ENCODE results near the gene RHBDF2. TPM values are rescaled to one million over a fixed set of nuclear protein-coding genes. Genes with fewer than 3 reads are reported as not detected.
A peak's percentile ranks its signal among the peaks of the same experiment; 100 is the strongest.

Gene RHBDF2
- total and polyA plus RNA-seq, 2 donors = 5.9 to 20.6 TPM

GRCh38 chr17:76544546-76545365 lies 43.5 kb upstream of the RHBDF2 start:
- Histone ChIP-seq H3K27ac (ENCODE audit: low read depth in 1 of 2, low read length in 1 of 2) (no peak overlapping the region), H3K36me3 (ENCODE audit: control insufficient read depth in 2 of 2, insufficient read depth in 2 of 2, low read length in 1 of 2) (no peaks in the 10 kb centered on the region), H3K27me3 (ENCODE audit: control insufficient read depth in 2 of 2, insufficient read depth in 1 of 2, low read length in 1 of 2) (peaks cover 14 to 57% of the 10 kb centered on the region in 2 donors), H3K9me3 (ENCODE audit: control insufficient read depth in 2 of 2, insufficient read depth in 1 of 2, low read length in 1 of 2) (no peaks in the 10 kb centered on the region), H3K4me3 (ENCODE audit: low read length in 2 of 2) (no peak overlapping the region), H3K4me1 (ENCODE audit: control insufficient read depth in 2 of 2, insufficient read depth in 2 of 2, low read length in 2 of 2) (peaks cover 11 to 34% of the 10 kb centered on the region in 2 donors)
- DNase-seq (ENCODE audit: low read depth in 6 of 9, low spot score in 9 of 9) = no peak
- 86% methylated on average over 24 of the region's 24 CpGs for WGBS

GRCh38 chr17:76543826-76544545 lies 42.8 kb upstream of the RHBDF2 start:
- no peak overlapping the region for H3K4me3 ChIP-seq (ENCODE audit: low read length in 2 of 2)
- DNase-seq (ENCODE audit: low read depth in 6 of 9, low spot score in 9 of 9) = no peak
- 48% methylated on average over 22 of the region's 22 CpGs for WGBS

GRCh38 chr17:76543482-76543825 lies 42.2 kb upstream of the RHBDF2 start:
- WGBS = 79% methylated on average over 6 of the region's 6 CpGs
- H3K27me3 ChIP-seq (ENCODE audit: control insufficient read depth in 2 of 2, insufficient read depth in 1 of 2, low read length in 1 of 2) = peaks cover 27 to 70% of the 10 kb centered on the region in 2 donors
- peaks cover 11 to 35% of the 10 kb centered on the region in 2 donors for H3K4me1 ChIP-seq (ENCODE audit: control insufficient read depth in 2 of 2, insufficient read depth in 2 of 2, low read length in 2 of 2)
- DNase-seq (ENCODE audit: low read depth in 6 of 9, low spot score in 9 of 9) = no peak
- peaks cover 0 to 2% of the 10 kb centered on the region in 2 donors for H3K9me3 ChIP-seq (ENCODE audit: control insufficient read depth in 2 of 2, insufficient read depth in 1 of 2, low read length in 1 of 2)
- H3K36me3 ChIP-seq (ENCODE audit: control insufficient read depth in 2 of 2, insufficient read depth in 2 of 2, low read length in 1 of 2) = no peaks in the 10 kb centered on the region
- H3K27ac ChIP-seq (ENCODE audit: low read depth in 1 of 2, low read length in 1 of 2) = no peak overlapping the region
- no peak overlapping the region for H3K4me3 ChIP-seq (ENCODE audit: low read length in 2 of 2)

More at GRCh38 chr17:76543826-76544545, 42.8 kb upstream of the RHBDF2 start:
- Histone ChIP-seq H3K9me3 (ENCODE audit: control insufficient read depth in 2 of 2, insufficient read depth in 1 of 2, low read length in 1 of 2) (no peaks in the 10 kb centered on the region), H3K4me1 (ENCODE audit: control insufficient read depth in 2 of 2, insufficient read depth in 2 of 2, low read length in 2 of 2) (peaks cover 11 to 34% of the 10 kb centered on the region in 2 donors), H3K27ac (ENCODE audit: low read depth in 1 of 2, low read length in 1 of 2) (no peak overlapping the region), H3K27me3 (ENCODE audit: control insufficient read depth in 2 of 2, insufficient read depth in 1 of 2, low read length in 1 of 2) (peaks cover 22 to 65% of the 10 kb centered on the region in 2 donors), H3K36me3 (ENCODE audit: control insufficient read depth in 2 of 2, insufficient read depth in 2 of 2, low read length in 1 of 2) (no peaks in the 10 kb centered on the region)

- Histone ChIP-seq H3K27ac (ENCODE audit: low read depth in 1 of 2, low read length in 1 of 2) (no peak overlapping the region), H3K36me3 (ENCODE audit: control insufficient read depth in 2 of 2, insufficient read depth in 2 of 2, low read length in 1 of 2) (no peaks in the 10 kb centered on the region), H3K4me3 (ENCODE audit: low read length in 2 of 2) (no peak overlapping the region), H3K4me1 (ENCODE audit: control insufficient read depth in 2 of 2, insufficient read depth in 2 of 2, low read length in 2 of 2) (peaks cover 11 to 38% of the 10 kb centered on the region in 2 donors), H3K9me3 (ENCODE audit: control insufficient read depth in 2 of 2, insufficient read depth in 1 of 2, low read length in 1 of 2) (peaks cover 0 to 5% of the 10 kb centered on the region in 2 donors), H3K27me3 (ENCODE audit: control insufficient read depth in 2 of 2, insufficient read depth in 1 of 2, low read length in 1 of 2) (peaks cover 32 to 75% of the 10 kb centered on the region in 2 donors)
- WGBS = 95% methylated on average over 8 of the region's 8 CpGs
- no peak for DNase-seq (ENCODE audit: low read depth in 6 of 9, low spot score in 9 of 9)
Measured at GRCh38 chr17:76542984-76543383, 41.8 kb upstream of the RHBDF2 start.

- peaks cover 0 to 5% of the 10 kb centered on the region in 2 donors for H3K9me3 ChIP-seq (ENCODE audit: control insufficient read depth in 2 of 2, insufficient read depth in 1 of 2, low read length in 1 of 2)
- no peaks in the 10 kb centered on the region for H3K36me3 ChIP-seq (ENCODE audit: control insufficient read depth in 2 of 2, insufficient read depth in 2 of 2, low read length in 1 of 2)
- peaks cover 36 to 79% of the 10 kb centered on the region in 2 donors for H3K27me3 ChIP-seq (ENCODE audit: control insufficient read depth in 2 of 2, insufficient read depth in 1 of 2, low read length in 1 of 2)
- 91% methylated on average over 10 of the region's 10 CpGs for WGBS
- no peak overlapping the region for H3K4me3 ChIP-seq (ENCODE audit: low read length in 2 of 2)
- peaks cover 11 to 38% of the 10 kb centered on the region in 2 donors for H3K4me1 ChIP-seq (ENCODE audit: control insufficient read depth in 2 of 2, insufficient read depth in 2 of 2, low read length in 2 of 2)
- no peak for DNase-seq (ENCODE audit: low read depth in 6 of 9, low spot score in 9 of 9)
- H3K27ac ChIP-seq (ENCODE audit: low read depth in 1 of 2, low read length in 1 of 2) = no peak overlapping the region
Measured at GRCh38 chr17:76542566-76542971, 41.3 kb upstream of the RHBDF2 start.

DNA sequence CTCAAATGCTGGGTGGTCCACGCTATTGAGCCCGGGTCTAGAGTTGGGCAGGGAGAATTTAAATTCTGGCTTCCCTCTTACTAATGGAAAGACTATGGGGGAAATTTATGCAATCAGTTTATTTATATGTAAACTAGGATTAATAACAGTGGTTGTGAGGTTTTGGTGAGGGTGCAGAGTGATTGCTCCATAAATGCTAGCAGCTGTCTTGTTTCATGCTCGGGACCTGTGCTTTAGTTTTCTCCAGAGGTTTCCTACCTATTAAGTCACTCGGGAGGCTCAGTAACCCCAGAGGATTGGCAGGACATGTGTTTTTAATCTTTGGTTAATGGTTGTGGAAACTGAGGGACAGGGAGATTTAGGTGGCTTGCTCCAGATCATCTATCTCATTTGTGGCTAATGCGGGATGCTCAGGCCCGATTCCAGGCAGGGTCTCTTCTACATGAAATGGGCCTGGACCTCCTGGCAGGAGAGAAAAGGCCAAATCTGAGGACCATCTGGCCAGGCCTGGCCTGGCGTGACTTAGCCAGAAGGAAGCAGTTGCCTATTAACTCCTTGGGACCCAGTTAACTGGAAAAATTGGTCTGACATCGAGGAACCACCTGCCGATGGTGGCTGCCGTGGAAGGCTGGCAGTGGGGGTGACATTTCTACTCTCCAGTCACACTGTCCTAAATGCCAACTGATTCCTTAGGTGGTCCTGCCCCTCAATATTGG lies 40.7 kb upstream of the RHBDF2 start:
- Histone ChIP-seq H3K4me1 (ENCODE audit: control insufficient read depth in 2 of 2, insufficient read depth in 2 of 2, low read length in 2 of 2) (peaks cover 7 to 34% of the 10 kb centered on the region in 2 donors), H3K27ac (ENCODE audit: low read depth in 1 of 2, low read length in 1 of 2) (no peak overlapping the region), H3K4me3 (ENCODE audit: low read length in 2 of 2) (no peak overlapping the region), H3K27me3 (ENCODE audit: control insufficient read depth in 2 of 2, insufficient read depth in 1 of 2, low read length in 1 of 2) (peaks cover 42 to 85% of the 10 kb centered on the region in 2 donors), H3K36me3 (ENCODE audit: control insufficient read depth in 2 of 2, insufficient read depth in 2 of 2, low read length in 1 of 2) (no peaks in the 10 kb centered on the region), H3K9me3 (ENCODE audit: control insufficient read depth in 2 of 2, insufficient read depth in 1 of 2, low read length in 1 of 2) (peaks cover 0 to 5% of the 10 kb centered on the region in 2 donors)
- no peak for DNase-seq (ENCODE audit: low read depth in 6 of 9, low spot score in 9 of 9)
- 98% methylated on average over 10 of the region's 10 CpGs for WGBS

DNA sequence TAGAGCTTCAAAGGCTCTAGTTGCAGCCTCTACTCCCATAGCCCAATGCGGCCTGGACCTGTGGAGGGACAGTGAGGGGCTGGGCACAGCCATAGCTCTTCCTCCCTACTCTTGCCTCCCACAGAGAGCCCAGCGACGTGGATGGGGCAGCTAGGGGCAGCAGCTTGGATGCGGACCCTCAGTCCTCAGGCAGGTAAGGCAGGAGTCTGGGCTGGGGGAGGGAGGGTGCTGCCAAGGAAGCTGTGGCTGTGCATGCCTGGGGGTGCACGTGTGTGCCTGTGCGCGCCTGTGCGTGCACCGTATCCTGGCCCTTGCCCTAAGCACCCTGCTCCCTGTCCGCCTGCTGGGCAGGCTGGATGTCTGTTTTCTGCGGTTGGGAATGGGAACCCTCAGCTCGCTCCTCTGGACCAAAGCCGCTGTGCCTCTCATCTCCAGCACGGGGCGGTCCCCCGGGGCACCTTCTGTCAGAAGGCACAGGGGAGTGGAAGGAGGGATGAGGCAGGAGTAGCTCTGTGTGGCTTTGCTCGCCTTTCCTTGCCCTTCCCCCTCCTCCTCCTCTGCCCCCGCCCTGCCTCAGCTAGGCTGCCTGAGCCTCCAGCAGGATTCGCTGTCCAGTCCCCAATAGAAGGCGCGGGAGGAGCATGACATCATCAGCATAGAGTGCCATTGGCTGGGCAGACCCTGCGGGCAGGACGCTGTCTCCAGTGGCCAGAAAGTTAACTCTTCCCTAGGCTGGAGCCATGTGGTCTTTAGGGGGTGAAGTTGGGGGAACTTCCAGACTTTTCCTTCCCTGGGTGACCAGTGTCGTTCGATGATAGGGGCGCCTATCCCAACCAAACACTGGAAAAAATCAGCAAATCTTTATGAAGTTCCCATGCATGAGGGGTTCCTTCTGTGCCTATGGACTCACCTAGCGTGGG lies 39.4 kb upstream of the RHBDF2 start:
- Histone ChIP-seq H3K27me3 (ENCODE audit: control insufficient read depth in 2 of 2, insufficient read depth in 1 of 2, low read length in 1 of 2) (peaks cover 53 to 94% of the 10 kb centered on the region in 2 donors), H3K27ac (ENCODE audit: low read depth in 1 of 2, low read length in 1 of 2) (no peak overlapping the region), H3K4me1 (ENCODE audit: control insufficient read depth in 2 of 2, insufficient read depth in 2 of 2, low read length in 2 of 2) (peaks cover 5 to 28% of the 10 kb centered on the region in 2 donors), H3K4me3 (ENCODE audit: low read length in 2 of 2) (no peak overlapping the region), H3K36me3 (ENCODE audit: control insufficient read depth in 2 of 2, insufficient read depth in 2 of 2, low read length in 1 of 2) (no peaks in the 10 kb centered on the region), H3K9me3 (ENCODE audit: control insufficient read depth in 2 of 2, insufficient read depth in 1 of 2, low read length in 1 of 2) (peaks cover 0 to 5% of the 10 kb centered on the region in 2 donors)
- DNase-seq (ENCODE audit: low read depth in 6 of 9, low spot score in 9 of 9) = peak in 2 of 9 donors; percentile 37 to 54
- 31% methylated on average over 27 of the region's 27 CpGs for WGBS

DNA sequence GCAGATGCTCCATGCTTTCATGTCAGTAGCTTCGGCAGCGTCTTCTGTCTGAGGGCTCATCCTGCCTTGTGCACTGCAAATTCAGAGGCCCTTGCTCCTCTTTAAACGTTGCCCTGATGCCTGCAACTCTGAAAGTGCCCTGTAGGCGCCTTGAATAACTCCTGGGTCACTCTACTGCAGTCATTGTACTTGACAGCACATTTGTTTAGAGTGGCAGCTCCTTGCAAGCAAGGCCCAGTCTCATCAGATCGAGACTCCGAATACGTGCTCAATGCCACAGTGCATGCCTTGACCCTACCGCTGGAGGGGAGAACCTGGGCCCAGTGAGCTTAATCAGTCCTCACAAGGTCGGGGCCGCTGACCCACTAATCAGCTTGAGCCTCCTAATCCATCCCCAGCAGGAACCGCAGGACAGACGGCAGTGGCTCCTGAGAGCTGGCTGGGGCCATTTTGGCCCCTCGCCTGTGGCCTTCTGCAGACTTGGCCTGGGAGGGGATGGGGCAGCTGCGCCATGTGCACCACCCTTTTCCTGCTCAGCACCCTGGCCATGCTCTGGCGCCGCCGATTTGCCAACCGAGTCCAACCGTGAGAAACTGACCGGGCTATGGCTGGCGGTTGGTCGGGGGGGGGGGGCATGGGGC lies 38.5 kb upstream of the RHBDF2 start, which contains the start of gene PRCD:
PRCD (plus strand) TSS at position 414 of the 641 bp plus-strand sequence; CDS start at position 512, 98 bp downstream.
- no peak for DNase-seq (ENCODE audit: low read depth in 6 of 9, low spot score in 9 of 9)
- H3K27me3 ChIP-seq (ENCODE audit: control insufficient read depth in 2 of 2, insufficient read depth in 1 of 2, low read length in 1 of 2) = peaks cover 56 to 97% of the 10 kb centered on the region in 2 donors

More for the DNA sequence above, 38.5 kb upstream of the RHBDF2 start, which contains the start of gene PRCD:
- Histone ChIP-seq H3K4me1 (ENCODE audit: control insufficient read depth in 2 of 2, insufficient read depth in 2 of 2, low read length in 2 of 2) (peaks cover 4 to 31% of the 10 kb centered on the region in 2 donors), H3K9me3 (ENCODE audit: control insufficient read depth in 2 of 2, insufficient read depth in 1 of 2, low read length in 1 of 2) (peaks cover 0 to 5% of the 10 kb centered on the region in 2 donors), H3K4me3 (ENCODE audit: low read length in 2 of 2) (no peak within 1 kb of the TSS), H3K36me3 (ENCODE audit: control insufficient read depth in 2 of 2, insufficient read depth in 2 of 2, low read length in 1 of 2) (no peaks in the 10 kb centered on the region), H3K27ac (ENCODE audit: low read depth in 1 of 2, low read length in 1 of 2) (no peak within 1 kb of the TSS)
- WGBS = 90% methylated on average over 22 of the region's 22 CpGs

Data from thymus (tissue), 11 donors.